ENCODE data around the gene SLC35E3.
"Not testable (repeated sequence)": the region's sequence is repeated elsewhere in the genome, so short reads cannot be mapped to it uniquely, and the experiment has no call there.

DNA sequence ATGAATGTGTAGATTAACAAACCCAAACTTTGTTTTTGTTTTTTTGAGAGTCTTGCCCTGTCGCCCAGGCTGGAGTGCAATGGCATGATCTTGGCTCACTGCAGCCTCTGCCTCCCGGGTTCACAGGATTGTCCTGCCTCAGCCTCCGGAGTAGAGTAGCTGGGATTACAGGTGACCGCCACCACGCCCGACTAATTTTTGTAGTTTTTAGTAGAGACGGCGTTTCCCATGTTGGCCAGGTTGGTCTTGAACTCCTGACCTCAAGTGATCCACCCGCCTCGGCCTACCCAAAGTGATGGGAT, 61.2 kb downstream of the SLC35E3 start:
- TF ChIP-seq, protein P1, sequence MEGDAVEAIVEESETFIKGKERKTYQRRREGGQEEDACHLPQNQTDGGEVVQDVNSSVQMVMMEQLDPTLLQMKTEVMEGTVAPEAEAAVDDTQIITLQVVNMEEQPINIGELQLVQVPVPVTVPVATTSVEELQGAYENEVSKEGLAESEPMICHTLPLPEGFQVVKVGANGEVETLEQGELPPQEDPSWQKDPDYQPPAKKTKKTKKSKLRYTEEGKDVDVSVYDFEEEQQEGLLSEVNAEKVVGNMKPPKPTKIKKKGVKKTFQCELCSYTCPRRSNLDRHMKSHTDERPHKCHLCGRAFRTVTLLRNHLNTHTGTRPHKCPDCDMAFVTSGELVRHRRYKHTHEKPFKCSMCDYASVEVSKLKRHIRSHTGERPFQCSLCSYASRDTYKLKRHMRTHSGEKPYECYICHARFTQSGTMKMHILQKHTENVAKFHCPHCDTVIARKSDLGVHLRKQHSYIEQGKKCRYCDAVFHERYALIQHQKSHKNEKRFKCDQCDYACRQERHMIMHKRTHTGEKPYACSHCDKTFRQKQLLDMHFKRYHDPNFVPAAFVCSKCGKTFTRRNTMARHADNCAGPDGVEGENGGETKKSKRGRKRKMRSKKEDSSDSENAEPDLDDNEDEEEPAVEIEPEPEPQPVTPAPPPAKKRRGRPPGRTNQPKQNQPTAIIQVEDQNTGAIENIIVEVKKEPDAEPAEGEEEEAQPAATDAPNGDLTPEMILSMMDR (IDR thresholded peaks at IDR 0.05; ENCODE audit: low read length) = not testable (repeated sequence)
- TF ChIP-seq EZH2 (IDR thresholded peaks at IDR 0.05; ENCODE audit: borderline replicate concordance, low read length) = not testable (repeated sequence)

Data from OCI-LY1 (cell line).